ENCODE results near the gene ACACA. TPM values are rescaled to one million over a fixed set of nuclear protein-coding genes. Genes with fewer than 3 reads are reported as not detected.

The ACACA gene
- total and polyA plus RNA-seq, 9 of the 15 experiments (the other 6 are each of a cell fraction or from before 2014, with no cell fraction given), result 35.9 to 135 (median 88.4) TPM

GRCh38 chr17:37206299-37206698 is 200.3 kb downstream of the ACACA start:
- CTCF ChIA-PET (ENCODE audit: low intra/inter-chr PET ratio), result no interaction called here
- Histone ChIP-seq H3K27me3 (ENCODE audit: control insufficient read depth in 2 of 2, insufficient read depth in 2 of 2, low read length in 2 of 2) (no peaks in the 10 kb centered on the region), H3K27ac (ENCODE audit: extremely low read depth, low read depth, low read length) (no peak overlapping the region), H3K79me2 (ENCODE audit: control insufficient read depth, insufficient read depth, low read length) (no peaks in the 10 kb centered on the region), H3K9me1 (ENCODE audit: control insufficient read depth, insufficient read depth, low read length) (no peaks in the 10 kb centered on the region), H3K4me1 (replicated peaks in 1 of 2; ENCODE audit: control insufficient read depth in 2 of 2, insufficient read depth in 2 of 2, low read length in 2 of 2) (peaks cover 0 to 3% of the 10 kb centered on the region in 2 experiments; a peak in 1 of 5 replicates), H3K36me3 (ENCODE audit: control insufficient read depth, insufficient read depth, low read length) (peaks cover 93% of the 10 kb centered on the region), H3K9me3 (replicated peaks; ENCODE audit: control insufficient read depth, insufficient read depth, low read depth, low read length) (no peaks in the 10 kb centered on the region), H3K4me2 (ENCODE audit: insufficient read depth, low read length) (no peak overlapping the region), H3K9ac (ENCODE audit: insufficient read depth in 1 of 2, low read depth in 2 of 2, low read length in 2 of 2) (no peak overlapping the region), H3K4me3 (no peak overlapping the region), H2AFZ (ENCODE audit: low read depth, low read length) (no peak overlapping the region), H4K20me1 (replicated peaks; ENCODE audit: control insufficient read depth, insufficient read depth, low read length) (no peaks in the 10 kb centered on the region)
- DNase-seq (ENCODE audit: extremely low read depth in 1 of 4, low spot score in 3 of 4) (no peak), ATAC-seq (no peak), FAIRE-seq (no peak)
- no TSS peak for BruUV-seq (replicated peaks)
- intact Hi-C loops (cut with micrococcal nuclease) (no loop called here), in situ Hi-C loops (cut with MboI) (no loop called here)
- POLR2A ChIA-PET, result no interaction called here
- TF ChIP-seq CHD1 (IDR thresholded peaks at IDR 0.05; ENCODE audit: low read length) (no peak), ZNF23 (CRISPR knock-in tag; IDR thresholded peaks at IDR 0.05) (no peak), TCF15 (CRISPR knock-in tag; IDR thresholded peaks at IDR 0.05) (no peak), TFAM (CRISPR knock-in tag; conservative IDR thresholded peaks at IDR 0.05) (no peak), TCF7 (IDR thresholded peaks at IDR 0.05; ENCODE audit: borderline replicate concordance) (no peak), CEBPB (tag; IDR thresholded peaks at IDR 0.05) (no peak), EWSR1 (IDR thresholded peaks at IDR 0.05; ENCODE audit: borderline replicate concordance, low read depth, partially characterized antibody) (no peak), THAP12 (CRISPR knock-in tag; IDR thresholded peaks at IDR 0.05) (no peak), ZNF217 (CRISPR knock-in tag; IDR thresholded peaks at IDR 0.05) (no peak), TFE3 (CRISPR knock-in tag; IDR thresholded peaks at IDR 0.05) (no peak), POU5F1 (IDR thresholded peaks at IDR 0.05; ENCODE audit: borderline replicate concordance, low read depth, low read length, partially characterized antibody) (no peak), ZNF347 (CRISPR knock-in tag; IDR thresholded peaks at IDR 0.05; ENCODE audit: low read depth) (no peak), SNIP1 (IDR thresholded peaks at IDR 0.05; ENCODE audit: low read depth) (no peak), CLOCK (CRISPR knock-in tag; IDR thresholded peaks at IDR 0.05; ENCODE audit: borderline replicate concordance) (no peak), MNT (conservative IDR thresholded peaks at IDR 0.05) (no peak)

All from K562 (cell line).